HL-60/S4 treated with phorbol 12-myristate 13-acetate at 8.2 ng/mL for 4 days and 3 days (cell line): Measurements from ENCODE around the gene LY6G6C.

Experiments used
- in situ Hi-C: fragments of 300-500 bp; cut with MboI; formaldehyde crosslinking; loops from 2 replicates; pipeline ENCODE4 v1.15.0; 2022; ENCODE audit warnings: low sequenced_read_pairs

The LY6G6C gene

DNA sequence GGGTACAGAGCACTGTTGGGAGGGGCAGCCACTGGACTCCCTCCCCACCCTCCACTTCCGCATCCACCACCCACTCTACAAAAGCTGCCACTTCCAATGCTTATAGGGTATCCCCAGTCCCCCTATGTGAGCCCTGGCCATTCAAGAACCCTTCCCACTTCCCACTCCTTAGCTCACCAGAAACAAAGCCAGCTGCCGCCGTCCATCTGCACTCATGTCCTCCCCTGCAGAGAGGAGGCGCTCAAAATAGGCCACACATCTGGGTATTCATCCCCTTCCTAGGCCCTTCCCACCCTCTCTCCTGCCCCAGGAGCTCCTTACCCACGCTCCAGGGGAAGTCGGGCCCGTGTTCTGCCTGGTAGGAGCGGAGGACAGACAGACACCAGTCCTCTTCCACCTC, 34.2 kb downstream of the LY6G6C start:
- in situ Hi-C loops, result loop anchor here (10.0 kb wide), 1 partner anchor 77 kb away; the partner anchor contains the start of gene SAPCD1

DNA sequence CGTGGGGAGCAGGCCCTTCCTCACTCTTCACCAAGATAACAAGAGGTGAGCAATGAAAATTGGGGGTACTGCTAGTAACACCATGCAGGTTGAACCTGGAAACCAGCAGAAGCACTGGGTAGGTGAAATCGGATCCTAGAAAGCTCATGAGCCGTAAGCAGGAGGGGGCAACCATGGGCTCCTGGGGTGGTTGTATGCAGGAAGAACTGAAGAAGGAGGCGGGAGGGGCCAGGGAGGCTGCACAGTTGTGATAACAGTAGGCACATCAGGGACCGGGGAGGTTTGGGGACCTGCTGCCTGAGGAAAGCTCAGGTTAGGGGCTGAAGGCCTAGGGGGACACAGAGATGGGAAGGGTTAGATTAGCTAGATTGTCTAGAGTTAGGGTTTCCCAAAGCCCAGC, 35.1 kb downstream of the LY6G6C start:
- in situ Hi-C loops, result loop anchor here (10.0 kb wide), 1 partner anchor 78 kb away; the partner anchor contains the start of gene SAPCD1

DNA sequence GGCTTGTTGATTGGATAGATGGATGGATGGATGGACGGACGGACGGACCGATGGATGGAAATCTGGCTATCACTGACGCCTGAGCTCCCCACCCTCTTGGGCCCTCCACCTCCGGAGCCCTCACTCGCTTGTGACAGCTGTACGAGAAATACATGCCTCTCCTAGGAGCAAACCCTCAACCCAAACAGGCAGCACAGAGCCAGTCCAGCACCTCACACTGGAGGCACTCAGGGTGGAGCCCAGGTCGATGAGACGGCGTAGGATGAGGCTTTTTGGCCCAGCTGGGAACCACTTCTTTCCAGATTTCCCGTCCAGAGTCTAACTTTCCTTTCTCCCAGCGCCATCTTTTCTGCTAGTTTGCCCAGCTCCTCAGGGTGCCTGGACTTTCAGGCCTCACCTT, 38.0 kb downstream of the LY6G6C start:
- in situ Hi-C loops, result loop anchor here (10.0 kb wide), 1 partner anchor 81 kb away; the partner anchor contains the start of gene SAPCD1

DNA sequence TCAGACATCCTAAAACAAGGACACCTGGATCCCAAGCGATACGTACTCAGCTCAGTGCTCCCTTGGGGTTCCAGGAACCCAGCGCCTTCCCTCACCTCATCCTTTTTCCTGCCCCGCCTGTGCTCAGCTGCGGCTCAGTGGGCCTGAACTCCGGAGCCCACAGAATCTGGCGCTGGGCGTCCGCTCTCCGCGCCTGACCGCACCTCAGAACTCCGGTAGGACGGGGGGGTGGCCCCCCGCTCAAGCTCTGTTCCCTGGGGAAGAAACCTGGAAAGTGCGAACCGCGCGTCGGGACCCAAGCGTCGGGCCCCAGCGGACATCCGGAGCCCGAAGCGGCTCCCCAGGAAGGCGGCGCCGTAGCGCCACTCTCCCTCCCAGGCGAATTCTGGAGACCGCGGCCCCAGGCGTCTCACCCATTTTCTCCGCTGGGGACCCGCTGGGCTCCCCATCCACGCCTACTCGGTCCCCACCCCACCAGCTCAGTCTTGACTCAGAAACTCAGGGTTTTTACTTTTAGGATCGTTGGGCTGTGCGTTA, 40.3 kb downstream of the LY6G6C start:
- in situ Hi-C loops, result loop anchor here (10.0 kb wide), 1 partner anchor 84 kb away; the partner anchor contains the start of gene SAPCD1

DNA sequence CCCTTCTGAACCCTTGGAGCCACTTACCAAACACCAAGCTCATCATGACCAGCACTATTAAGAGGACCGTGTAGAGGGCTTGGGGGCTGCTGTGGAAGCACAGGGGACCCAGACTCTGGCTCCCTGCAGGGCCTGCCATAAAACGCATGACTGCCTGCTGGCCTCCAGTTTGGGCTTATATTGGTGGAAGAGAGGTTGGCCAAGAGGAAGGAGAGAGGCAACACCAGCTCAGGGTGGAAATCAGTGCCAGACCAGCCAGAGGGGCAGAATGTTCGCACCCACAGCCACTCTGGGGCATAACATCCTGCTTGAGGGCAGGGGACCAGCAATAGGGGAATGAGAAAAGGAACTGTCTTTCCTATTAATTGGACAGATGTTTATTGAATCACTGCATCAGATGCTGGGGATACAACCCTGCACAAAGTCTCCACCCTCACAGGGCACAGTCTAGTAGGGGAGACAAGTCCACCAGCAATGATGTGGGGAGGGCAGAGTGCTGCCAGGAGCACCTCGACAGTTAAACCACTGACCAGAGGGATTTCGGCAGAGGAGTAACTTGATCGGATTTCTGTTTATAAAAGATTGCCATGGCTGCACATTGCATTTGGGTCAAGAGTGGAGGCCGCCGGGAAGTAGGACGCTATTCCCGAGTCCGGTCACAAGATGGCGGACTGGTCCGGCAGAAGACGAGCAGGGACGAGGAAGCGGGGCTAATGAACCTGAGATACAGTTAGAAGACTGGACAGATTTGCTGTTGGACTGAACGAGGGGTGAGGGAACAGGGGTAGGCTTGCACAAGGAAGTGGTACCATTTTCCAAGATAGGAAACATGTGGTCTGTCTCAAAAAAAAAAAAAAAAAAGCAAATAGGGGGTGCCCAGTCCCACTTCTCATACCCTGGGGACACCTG, 41.1 kb downstream of the LY6G6C start, which contains the start of gene LY6G5C:
Gene LY6G5C (minus strand): TSS at position 842 of the 909 bp plus-strand sequence. CDS start 694 bp downstream, at position 148.
- in situ Hi-C loops, result loop anchor here (10.0 kb wide), 1 partner anchor 84 kb away; the partner anchor contains the start of gene SAPCD1

DNA sequence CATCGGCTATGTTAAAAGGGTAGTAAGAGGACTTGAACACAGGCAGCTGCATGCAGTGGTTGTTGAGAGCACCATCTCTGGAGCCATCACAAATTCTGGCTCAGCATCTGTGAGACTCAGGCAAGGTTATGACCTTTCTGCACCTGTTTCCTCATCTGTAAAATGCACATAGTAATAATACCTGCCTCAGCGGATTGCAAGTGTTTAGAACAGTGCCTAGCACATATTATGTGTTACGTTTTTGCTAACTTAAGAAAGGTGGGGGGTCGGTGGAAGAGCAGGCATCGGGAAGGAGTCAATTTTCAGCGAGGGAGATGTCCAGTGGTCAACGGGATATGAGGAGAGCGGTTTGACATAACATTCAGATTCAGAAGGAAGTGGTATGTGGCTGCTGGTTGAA, 43.6 kb downstream of the LY6G6C start:
- in situ Hi-C loops, result no loop called here

DNA sequence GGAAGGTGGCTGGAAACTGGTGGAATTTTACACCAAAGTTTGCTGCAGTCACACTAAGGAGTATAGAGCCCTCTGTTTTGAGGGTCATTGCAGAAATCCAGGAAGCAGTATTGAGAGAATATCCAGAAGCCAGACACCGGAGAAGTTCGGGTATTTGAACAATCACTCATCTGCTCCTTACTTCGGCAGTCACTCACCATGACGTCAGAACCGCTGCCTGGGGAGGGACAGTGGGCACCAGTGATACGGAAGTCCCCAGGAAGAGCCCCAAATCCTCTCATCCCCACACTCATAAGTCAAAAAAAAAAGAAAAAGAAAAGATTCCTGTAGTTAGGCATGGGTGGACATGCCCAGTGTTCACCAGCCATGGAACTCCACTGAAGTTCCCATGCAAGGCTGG, 44.6 kb downstream of the LY6G6C start:
- in situ Hi-C loops, result no loop called here

DNA sequence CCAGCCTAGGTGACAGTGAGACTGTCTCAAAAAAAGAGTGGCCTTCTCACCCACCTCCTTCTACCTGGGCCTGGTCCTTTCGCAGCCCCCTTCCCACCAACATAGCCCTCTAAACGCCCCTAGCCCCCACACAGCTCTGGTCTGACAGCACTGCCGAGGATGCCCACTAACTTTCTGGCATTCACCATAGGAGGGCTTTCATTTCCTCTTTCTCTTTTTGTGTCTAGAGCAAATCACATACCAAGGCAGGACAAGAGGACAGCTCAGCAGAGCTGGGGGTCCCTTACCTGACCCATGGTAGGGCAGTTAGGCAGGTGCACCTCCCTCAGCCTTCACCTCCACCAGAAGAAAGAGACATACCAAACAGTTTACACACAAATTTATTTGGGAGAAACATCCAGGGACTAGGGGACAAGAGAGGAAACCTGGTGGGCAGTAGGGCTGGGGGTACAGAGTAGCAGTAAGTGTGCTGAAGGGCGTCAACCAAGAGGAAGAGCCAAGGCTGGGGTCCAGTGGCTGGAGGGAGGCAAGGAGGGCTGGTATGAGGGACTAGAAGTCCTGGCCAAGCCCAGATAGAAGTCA, 45.1 kb downstream of the LY6G6C start:
- in situ Hi-C loops, result no loop called here

DNA sequence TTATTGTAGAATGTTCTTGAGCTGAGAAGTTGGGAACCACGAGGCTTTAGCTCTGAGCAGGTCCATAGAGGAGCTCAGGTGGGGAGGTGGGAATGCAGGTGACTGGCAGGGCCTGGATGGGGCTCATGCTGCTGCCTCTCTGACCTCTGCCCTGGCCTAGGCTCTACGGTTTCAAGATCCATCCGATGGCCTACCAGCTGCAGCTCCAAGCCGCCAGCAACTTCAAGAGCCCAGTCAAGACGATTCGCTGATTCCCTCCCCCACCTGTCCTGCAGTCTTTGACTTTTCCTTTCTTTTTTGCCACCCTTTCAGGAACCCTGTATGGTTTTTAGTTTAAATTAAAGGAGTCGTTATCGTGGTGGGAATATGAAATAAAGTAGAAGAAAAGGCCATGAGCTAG, 51.9 kb downstream of the LY6G6C start, which contains the start of gene LY6G5B:
Gene LY6G5B (plus strand): TSS at position 301 of the 400 bp plus-strand sequence. CDS start 975 bp downstream, outside the sequence.
- in situ Hi-C loops, result loop anchor here (25.0 kb wide), 1 partner anchor 293 kb away; the partner anchor contains the start of genes DXO, NELFE and SKIC2
